ENCODE data around the gene ADRA2B.
A peak's percentile ranks its signal among the peaks of the same experiment; 100 is the strongest.

Gene ADRA2B

DNA sequence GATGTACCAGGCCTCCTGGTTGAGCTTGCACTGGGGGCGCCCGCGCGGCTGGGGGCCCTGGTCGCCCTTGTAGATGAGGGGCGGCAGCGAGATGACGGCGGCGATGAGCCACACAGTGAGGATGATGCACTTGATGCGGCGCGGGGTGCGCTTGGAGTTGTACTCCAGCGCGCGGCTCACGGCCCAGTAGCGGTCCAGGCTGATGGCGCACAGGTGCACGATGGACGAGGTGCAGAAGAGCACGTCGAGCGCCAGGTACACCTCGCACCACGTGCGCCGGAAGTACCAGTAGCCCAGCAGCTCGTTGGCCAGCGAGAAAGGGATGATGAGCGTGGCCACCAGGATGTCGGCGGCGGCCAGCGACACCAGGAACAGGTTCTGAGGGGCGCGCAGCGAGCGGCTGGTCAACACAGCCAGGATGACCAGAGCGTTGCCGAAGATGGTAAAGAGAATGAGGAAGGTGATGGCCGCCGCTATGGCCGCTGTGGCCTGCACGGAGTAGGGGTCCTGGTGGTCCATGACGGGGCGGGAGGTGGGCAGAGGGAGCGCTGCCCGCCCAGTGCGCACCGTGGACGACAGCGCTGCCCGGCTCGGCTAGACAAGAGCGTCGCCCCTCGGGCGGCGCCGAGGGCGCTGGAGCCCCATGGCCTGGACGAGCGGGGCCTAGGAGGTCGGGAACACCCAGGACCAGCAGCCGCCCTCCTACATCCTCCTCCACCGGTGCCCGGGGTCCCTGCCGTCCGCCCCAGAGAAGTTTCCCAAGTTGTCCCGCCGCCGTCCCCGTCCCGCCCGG is 544 bp downstream of the ADRA2B start:
- no peak for DNase-seq

DNA sequence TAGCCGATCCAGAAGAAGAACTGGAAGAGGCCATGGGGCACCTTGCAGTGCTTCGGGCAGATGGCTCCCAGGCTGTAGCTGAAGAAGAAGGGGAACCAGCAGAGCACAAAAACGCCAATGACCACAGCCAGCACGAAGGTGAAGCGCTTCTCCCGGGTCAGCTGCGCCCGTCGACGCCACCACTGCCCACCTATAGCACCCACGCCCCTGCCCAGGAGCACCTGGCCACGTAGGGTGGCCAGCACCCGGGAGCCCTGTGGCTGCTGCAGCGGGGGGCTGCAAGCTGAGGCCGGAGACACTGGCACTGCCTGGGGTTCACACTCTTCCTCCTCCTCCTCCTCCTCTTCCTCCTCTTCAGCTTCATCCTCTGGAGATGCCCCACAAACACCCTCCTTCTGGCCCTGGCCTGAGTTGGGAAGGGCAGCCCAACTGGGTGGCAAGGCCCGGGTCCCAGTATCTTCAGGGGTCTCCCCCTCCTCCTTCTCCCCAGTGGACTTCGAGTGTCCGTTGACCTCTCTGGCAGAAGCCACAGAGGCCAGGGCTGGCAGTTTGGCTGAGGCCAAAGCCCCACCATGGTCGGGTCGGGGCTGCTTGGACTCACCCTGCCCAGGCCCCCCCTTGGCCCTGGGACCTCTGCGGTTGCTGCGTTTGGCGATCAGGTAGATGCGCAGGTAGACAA is 1.3 kb downstream of the ADRA2B start:
- no peak for DNase-seq

- DNase-seq: no peak
Observed at GRCh38 chr2:96114546-96114902, 1.8 kb downstream of the ADRA2B start.

DNA sequence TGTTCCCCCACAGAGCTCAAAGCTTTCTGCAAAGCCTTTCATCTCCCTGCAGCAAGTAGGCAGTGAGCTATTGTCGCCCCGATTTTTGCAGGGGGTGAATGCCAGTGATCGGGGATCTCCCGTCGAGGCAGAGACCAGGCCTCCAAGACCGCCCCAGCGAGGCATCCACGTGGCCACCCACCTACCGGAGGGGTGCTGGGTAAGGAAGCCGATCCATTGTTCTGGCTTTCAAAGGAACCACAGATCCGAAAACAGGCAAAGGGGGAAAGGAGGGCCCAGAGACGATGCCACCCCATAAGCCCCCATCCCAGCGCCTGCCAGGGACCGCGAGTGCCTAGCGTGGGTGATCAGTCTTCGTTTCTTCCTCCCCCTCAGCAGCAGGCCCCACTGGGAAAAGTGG is 2.4 kb downstream of the ADRA2B start:
- DNase-seq: no peak

- DNase-seq: no peak
Observed at GRCh38 chr2:96113367-96113677, 3.0 kb downstream of the ADRA2B start.

DNA sequence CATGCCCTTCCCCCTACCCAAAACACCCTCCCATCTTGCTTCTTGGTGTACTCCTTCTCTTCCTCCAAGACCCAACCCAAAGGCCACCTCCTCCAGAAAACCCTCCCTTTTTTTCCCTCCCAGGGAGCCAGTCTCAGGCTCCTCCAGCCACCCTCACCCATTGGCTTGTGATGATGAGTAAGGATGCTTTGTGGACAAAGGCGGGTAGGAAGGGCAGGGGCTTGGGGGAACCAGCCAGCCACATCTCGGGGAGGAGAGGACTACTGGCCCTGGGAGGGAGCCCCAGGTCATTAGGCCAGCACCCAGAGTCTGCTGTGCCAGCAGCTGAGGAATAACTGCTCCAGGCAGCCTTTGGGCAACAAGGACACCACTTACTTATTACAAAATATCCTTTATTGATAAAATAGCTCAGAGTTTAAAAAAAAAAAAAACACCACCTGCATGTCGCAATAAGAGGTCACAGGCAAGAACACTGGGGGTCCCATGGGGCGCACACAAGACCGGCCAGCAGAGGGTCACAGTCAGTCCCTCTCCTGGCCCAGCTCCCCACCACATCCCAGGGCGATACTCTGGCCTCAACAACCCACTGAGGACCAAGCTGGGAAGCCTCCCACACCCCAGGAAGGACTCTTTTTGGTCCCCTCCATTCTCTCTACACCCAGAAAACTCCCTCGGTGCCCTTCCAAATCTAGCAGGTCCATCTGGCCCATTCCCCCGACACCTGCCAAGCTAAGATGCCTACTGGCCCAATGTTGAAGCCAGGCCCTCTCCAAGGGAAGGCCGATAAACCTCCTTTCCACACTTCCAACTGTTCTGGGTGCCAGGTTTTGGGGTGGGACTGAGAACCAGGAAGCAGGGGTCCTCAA is 3.6 kb downstream of the ADRA2B start:
- no peak for DNase-seq

DNA sequence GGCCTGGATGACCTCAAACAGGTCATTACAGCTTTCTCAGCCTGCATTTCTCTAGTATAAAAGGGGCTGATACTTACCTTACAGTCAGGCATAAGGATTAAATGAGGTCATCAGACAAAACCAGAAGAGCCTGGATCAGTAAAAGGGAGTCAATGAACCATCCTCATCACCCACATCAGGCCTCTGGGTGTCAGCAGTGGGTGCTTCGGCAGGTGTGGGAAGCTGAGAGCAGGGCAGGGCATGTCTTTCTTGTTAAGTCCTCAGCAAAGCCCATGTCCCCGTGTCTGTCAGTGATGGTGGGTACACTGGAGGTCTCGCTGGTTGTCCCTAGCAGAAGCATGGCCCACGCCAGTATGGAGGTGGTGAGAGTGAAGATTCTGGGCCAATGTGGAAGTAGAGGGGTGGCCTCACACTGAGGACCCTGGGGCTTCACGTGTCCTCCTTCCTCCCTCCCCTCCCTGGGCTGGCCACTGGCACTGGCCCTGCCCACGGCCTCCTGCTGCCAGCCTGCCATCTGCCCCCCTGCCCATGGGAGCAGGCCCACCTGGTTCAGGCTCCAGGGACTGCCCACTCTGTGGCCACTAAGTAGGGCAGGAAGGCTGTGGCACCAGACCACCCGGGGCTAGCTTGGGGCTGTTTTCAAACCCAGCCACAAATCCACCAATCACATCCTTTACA is 4.4 kb downstream of the ADRA2B start:
- no peak for DNase-seq

DNA sequence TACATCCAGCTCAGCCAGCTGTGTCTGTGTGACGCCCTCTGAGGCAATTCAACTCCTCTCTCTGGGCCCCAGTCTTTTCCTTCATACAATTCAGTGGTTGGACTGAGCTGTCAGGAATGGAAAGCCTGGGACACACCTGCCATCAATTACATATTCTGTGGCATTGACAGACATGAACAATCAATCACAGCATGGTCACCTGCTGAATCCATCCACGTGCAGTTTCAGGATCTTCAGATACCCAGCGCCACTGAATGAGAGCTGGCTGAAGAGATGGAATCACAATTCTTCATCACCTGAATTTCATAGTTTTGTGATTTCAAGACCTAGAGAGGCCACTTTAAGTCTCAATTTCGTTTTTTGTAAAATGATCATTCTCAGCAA is 5.1 kb downstream of the ADRA2B start:
- DNase-seq: no peak

GRCh38 chr2:96110621-96111256 is 5.6 kb downstream of the ADRA2B start:
- DNase-seq: no peak

- DNase-seq: no peak
Observed at GRCh38 chr2:96109931-96110511, 6.3 kb downstream of the ADRA2B start.

DNA sequence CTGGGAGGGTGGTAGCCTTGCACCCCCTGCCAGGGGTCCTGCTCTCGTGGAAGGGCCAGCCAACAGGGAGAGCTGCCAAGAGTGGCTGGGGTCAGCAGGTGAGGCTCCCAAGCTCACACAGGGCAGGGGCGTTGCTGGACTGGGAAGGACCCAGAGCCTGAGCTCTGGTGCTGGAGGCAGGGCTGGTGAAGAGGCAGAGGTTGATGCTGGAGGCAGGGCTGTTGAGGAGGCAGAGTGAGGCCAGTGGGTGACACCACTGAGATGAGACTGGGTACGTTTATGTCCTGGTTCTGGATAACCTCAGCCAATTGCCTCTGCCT is 7.0 kb downstream of the ADRA2B start:
- DNase-seq: no peak

DNA sequence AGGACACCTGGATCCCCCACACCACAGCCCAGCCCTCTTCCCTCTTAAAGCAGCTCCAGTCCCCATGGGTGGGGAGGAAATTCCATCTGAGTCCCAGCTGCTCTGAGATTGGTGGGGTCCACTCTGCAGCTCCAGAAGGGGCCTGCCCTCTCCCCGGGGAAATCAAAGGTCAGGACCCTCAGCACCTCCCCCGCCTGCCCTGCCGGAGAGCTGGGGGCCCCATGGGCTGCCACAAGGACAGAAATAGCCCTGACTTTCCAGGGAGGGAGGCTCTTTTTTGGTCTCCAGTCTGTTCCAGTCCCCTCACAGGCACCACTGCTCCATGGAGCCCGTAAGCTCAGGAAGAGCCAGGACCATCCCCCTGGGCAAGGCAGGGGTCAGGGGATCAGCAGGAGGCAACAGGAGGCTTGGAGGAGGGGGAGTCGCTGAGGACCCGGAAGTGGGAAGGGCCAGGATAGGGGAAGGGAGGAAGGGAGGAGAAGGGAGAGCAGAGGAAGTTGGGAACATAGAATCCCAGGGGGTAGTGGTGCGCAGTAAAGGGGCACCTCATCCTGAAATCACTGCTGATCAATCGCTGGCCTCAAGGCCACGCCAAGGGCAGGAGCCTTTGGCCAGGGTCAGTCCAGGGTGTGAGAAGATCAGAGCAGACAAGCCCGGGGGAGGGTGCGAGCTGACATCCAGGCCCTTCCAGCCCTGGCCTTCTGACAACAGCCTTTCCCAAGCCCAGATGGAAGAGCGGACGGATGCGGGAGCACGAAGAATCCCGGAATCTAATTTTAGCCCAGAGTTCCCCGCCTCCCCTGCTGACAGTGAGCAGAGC is 7.6 kb downstream of the ADRA2B start:
- DNase-seq: no peak

GRCh38 chr2:96108151-96108540 is 8.2 kb downstream of the ADRA2B start:
- DNase-seq: no peak

GRCh38 chr2:96107708-96108065 is 8.7 kb downstream of the ADRA2B start:
- DNase-seq: no peak

GRCh38 chr2:96106991-96107707 is 9.2 kb downstream of the ADRA2B start:
- DNase-seq: no peak

DNA sequence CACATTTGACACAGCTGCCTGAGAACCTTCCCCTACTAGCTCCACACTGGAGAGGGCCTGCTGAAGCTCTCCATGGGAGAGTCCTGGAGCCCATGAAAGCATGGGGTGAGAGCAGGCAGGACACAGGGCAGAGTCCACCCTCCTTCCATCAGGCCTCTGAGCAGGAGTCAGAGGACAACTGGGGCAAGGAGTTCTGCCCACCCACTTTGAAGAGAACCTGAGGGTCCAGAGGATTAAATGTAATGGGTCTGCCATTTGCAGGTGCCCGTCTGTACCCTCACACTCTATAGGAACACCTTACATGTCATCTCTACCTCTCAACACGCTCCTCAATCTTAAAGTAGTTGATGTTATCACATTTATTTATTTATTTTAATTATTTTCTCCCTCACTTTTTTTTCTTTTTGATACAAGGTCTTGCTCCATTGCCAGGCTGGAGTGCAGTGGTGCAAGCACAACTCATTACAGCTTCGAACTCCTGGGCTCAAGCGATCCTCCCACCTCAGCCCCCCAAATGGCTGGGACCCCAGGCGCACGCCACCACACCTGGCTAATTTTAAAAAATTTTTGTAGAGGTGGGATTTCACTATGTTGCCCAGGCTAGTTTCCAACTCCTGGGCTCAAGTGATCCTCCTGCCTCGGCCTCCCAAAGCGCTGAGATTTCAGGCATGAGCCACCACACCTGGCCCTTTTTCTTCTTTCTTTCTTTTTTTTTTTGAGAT is 10.2 kb downstream of the ADRA2B start:
- no peak for DNase-seq

DNA sequence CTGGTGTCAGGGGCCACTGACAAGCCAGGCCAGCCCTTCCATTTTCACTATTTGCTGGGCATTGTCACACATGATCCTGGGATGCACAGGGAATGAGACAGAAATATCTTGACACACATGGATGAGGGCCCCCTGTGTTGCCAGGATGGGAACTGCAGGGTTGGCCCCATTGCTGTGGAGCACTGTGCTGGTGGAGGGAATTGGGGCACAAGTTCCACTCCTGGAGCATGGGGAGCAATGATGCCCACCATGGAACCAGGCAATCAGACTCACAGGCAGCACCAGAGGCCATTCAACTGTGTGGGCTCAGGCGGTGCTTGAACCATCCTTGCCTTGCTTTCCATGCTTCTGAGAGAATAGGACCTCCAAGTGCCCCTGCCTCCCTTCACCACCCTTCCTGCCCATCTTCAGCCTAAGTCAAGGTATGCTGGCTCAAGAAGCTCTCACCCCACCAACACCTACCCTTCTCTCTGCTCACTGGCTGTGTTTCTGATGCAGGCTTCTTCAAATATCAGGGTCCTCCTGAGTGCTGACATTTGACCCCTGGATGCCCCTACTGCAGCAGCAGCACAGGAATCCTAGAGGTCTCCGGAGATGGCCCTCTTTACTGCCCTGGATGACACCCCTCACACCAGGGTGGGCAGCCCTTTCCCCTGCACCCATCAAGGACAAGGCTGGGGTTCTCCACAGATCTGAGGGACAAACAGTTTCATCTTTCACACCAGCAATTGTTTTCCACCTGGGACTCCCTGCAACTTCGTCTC is 11.0 kb downstream of the ADRA2B start:
- DNase-seq: no peak

DNA sequence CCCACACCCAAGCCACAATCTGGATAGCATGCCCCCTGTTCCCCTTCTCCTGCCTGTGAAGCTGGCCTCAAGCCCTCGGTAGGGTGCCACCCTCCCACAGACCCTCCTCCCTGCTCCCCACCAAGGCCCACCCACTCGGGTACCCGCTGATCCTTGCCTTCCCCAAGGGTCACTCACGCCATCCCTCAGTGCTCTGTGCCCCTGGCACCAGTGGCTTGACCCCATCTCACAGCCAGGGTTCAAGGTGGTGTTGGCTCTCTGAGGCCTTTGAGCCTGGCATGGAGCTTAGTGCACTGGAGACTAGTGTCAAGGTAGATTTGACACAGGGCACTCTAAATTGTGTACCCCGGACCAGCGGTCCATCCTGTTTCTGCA is 11.9 kb downstream of the ADRA2B start:
- peak; percentile 4 for DNase-seq

DNA sequence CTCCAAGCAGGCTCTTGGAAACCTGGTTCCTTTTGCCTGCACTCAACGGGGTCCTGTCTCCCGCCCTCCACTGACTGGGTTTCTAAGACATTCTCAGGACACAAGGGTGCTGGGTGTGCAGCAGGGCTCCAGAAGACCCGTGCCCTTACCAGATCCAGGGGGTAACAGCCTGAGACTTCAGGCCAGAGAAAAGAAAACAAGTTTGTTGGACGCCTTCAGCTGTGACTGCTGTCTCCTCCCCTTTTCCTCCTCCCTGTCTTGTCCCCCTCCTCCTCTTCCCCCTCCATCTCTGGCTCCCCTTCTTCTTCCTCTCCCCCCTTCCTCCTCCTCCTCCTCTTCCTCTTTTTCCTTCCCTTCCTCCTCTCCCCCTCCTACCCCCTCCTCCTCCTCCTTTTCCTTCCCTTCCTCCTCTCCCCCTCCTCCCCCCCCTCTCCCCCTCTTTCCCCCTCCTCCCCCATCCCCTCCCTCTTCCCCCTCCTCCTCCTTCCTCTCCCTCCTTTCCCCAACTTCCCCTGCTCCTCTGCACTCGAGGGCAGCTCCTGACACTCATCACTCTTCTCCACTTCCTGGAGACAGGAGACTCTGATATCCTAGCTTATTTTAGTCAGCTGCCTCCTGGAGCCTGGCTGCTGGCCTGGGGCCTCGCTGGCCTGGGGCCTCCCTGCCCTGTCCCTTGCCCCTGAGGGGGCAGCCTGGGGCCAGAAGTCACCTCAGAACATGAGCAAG is 12.4 kb downstream of the ADRA2B start:
- DNase-seq: no peak

Data from activated CD4-positive, alpha-beta T cell treated with anti-CD3 and anti-CD28 coated beads for 1 hour (primary cell).